CD4-positive, alpha-beta T cell (primary cell): Measurements from ENCODE around the gene CACNB2. TPM values are rescaled to one million over a fixed set of nuclear protein-coding genes. Genes with fewer than 3 reads are reported as not detected.

Source experiments
- ATAC-seq: fragments of 200-7000 bp; cut with Tn5 transposase; one replicate; pipeline ENCODE4 v1.10.0; 2022; ENCODE audit warnings: mild to moderate bottlenecking; ENCODE audit not compliant: poor library complexity
- CTCF ChIA-PET: fragments of 350-600 bp; sonication (Branson Sonifier 250); formaldehyde crosslinking; loops from one replicate; lab custom pipeline; 2021; ENCODE audit warnings: antibody characterized with exemption, inconsistent platforms; lab: Charles Lee
- POLR2A ChIA-PET: fragments of 350-600 bp; sonication (Branson Sonifier 250); formaldehyde crosslinking; loops from one replicate; lab custom pipeline; 2021; ENCODE audit warnings: antibody characterized with exemption, inconsistent platforms; lab: Charles Lee
- DNase-seq, 14 experiments: peaks; one replicate each; pipeline ENCODE4 v3.0.0-alpha.2; 2013 to 2020; ENCODE audit warnings: mixed read lengths in 2 of 14
- H3K27ac ChIP-seq, 2 donors: one replicate each; pipeline versions ENCODE4 v1.5.1 to v1.7.0; 2013; ENCODE audit warnings: low read length in 2 of 2, low read depth in 1 of 2, mild to moderate bottlenecking in 1 of 2
- H3K27me3 ChIP-seq, 2 experiments: 1 replicate in 1 of 2; 2 replicates in 1 of 2; pipeline versions ENCODE4 v1.6.1 to v1.7.0; 2013; ENCODE audit warnings: low read length in 2 of 2, control low read depth in 1 of 2, mild to moderate bottlenecking in 1 of 2, moderate library complexity in 1 of 2; ENCODE audit not compliant: insufficient read depth in 2 of 2, control insufficient read depth in 1 of 2
- H3K36me3 ChIP-seq: one replicate; pipeline ENCODE4 v1.6.1; 2013; ENCODE audit warnings: low read length, control low read depth; ENCODE audit not compliant: insufficient read depth
- H3K4me1 ChIP-seq: one replicate; pipeline ENCODE4 v1.6.1; 2013; ENCODE audit warnings: low read length, control low read depth; ENCODE audit not compliant: insufficient read depth
- H3K4me3 ChIP-seq: one replicate; pipeline ENCODE4 v1.5.1; 2013; ENCODE audit warnings: mild to moderate bottlenecking, low read length, moderate library complexity
- H3K9me3 ChIP-seq, 2 experiments: 1 replicate in 1 of 2; 2 replicates in 1 of 2; pipeline versions ENCODE4 v1.6.1 to v1.7.0; 2013; ENCODE audit warnings: low read length in 2 of 2, mild to moderate bottlenecking in 2 of 2, control low read depth in 1 of 2, moderate library complexity in 1 of 2; ENCODE audit not compliant: control insufficient read depth in 1 of 2, insufficient read depth in 1 of 2
- H3K27ac Mint-ChIP-seq: one replicate; pipeline ENCODE4 v1.8.0; 2020; ENCODE audit warnings: mixed read lengths
- H3K27me3 Mint-ChIP-seq: one replicate; pipeline ENCODE4 v1.8.0; 2021; ENCODE audit warnings: mixed read lengths
- H3K36me3 Mint-ChIP-seq: one replicate; pipeline ENCODE4 v1.8.0; 2021; ENCODE audit warnings: low read depth, mixed read lengths
- H3K4me1 Mint-ChIP-seq: one replicate; pipeline ENCODE4 v1.8.0; 2021; ENCODE audit warnings: low read depth, mixed read lengths
- H3K4me3 Mint-ChIP-seq: one replicate; pipeline ENCODE4 v1.8.0; 2020; ENCODE audit warnings: mild to moderate bottlenecking, mixed read lengths
- H3K9me3 Mint-ChIP-seq: one replicate; pipeline ENCODE4 v1.8.0; 2020; ENCODE audit warnings: mixed read lengths
- CTCF ChIP-seq: fragments of 200-600 bp; IDR thresholded peaks from one replicate; pipeline ENCODE4 v1.8.0; 2022; ENCODE audit warnings: antibody characterized with exemption, mild to moderate bottlenecking
- intact Hi-C, 2 experiments: fragments of 100-400 bp; cut with DNase I in 1 of 2; cut with micrococcal nuclease in 1 of 2; formaldehyde crosslinking; loops; one replicate each; pipeline versions ENCODE4 v1.15.1 to v1.9.0; 2023 to 2025; cut with DNase I, micrococcal nuclease
- total RNA-seq, 174 experiments: library from RNA in 2 of 174; stranded (reverse) in 2 of 174; gene quantifications; one replicate each; pipeline ENCODE4 v1.2.3 and lab custom pipeline; 2021 to 2026

CACNB2 gene
- total RNA-seq, 2 experiments from 2014 or later, result 0.34 TPM; not detected in 1

- no peak overlapping the region for H3K27ac Mint-ChIP-seq
- H3K9me3 Mint-ChIP-seq, result no peaks in the 10 kb centered on the region
- H3K27ac ChIP-seq, result no peak overlapping the region
- H3K27me3 ChIP-seq, result no peaks in the 10 kb centered on the region
- ChIA-PET POLR2A (no interaction called here), CTCF (no interaction called here)
- H3K9me3 ChIP-seq, result peaks cover 0 to 8% of the 10 kb centered on the region in 2 experiments
- H3K4me1 Mint-ChIP-seq, result no peaks in the 10 kb centered on the region
- no peak for DNase-seq
- H3K36me3 Mint-ChIP-seq, result no peaks in the 10 kb centered on the region
- H3K4me3 ChIP-seq, result no peak overlapping the region
- no peaks in the 10 kb centered on the region for H3K4me1 ChIP-seq
- H3K36me3 ChIP-seq, result no peaks in the 10 kb centered on the region
- ATAC-seq, result no peak
- intact Hi-C loops, result no loop called here
- no peak overlapping the region for H3K4me3 Mint-ChIP-seq
- no peaks in the 10 kb centered on the region for H3K27me3 Mint-ChIP-seq
- no peak for TF ChIP-seq CTCF
Observed at GRCh38 chr10:18157881-18158280, 17.7 kb downstream of the CACNB2 start.

GRCh38 chr10:18158773-18159265 is 18.6 kb downstream of the CACNB2 start:
- ChIA-PET POLR2A (no interaction called here), CTCF (no interaction called here)
- Mint-ChIP-seq H3K36me3 (no peaks in the 10 kb centered on the region), H3K27me3 (no peaks in the 10 kb centered on the region), H3K9me3 (no peaks in the 10 kb centered on the region), H3K4me1 (no peaks in the 10 kb centered on the region), H3K27ac (no peak overlapping the region), H3K4me3 (no peak overlapping the region)
- Histone ChIP-seq H3K36me3 (no peaks in the 10 kb centered on the region), H3K4me3 (no peak overlapping the region), H3K27me3 (no peaks in the 10 kb centered on the region), H3K27ac (no peak overlapping the region), H3K9me3 (peaks cover 0 to 5% of the 10 kb centered on the region in 2 experiments), H3K4me1 (no peaks in the 10 kb centered on the region)
- DNase-seq (no peak), ATAC-seq (no peak)
- intact Hi-C loops, result no loop called here
- TF ChIP-seq CTCF, result no peak

GRCh38 chr10:18159557-18159956 is 19.3 kb downstream of the CACNB2 start:
- no peaks in the 10 kb centered on the region for H3K36me3 ChIP-seq
- H3K4me1 ChIP-seq, result no peaks in the 10 kb centered on the region
- no peak overlapping the region for H3K4me3 Mint-ChIP-seq
- H3K27me3 ChIP-seq, result no peaks in the 10 kb centered on the region
- no peak overlapping the region for H3K27ac Mint-ChIP-seq
- no peaks in the 10 kb centered on the region for H3K4me1 Mint-ChIP-seq
- ChIA-PET POLR2A (no interaction called here), CTCF (no interaction called here)
- H3K4me3 ChIP-seq, result no peak overlapping the region
- no peaks in the 10 kb centered on the region for H3K9me3 Mint-ChIP-seq
- no peak for ATAC-seq
- no peak for TF ChIP-seq CTCF
- H3K36me3 Mint-ChIP-seq, result no peaks in the 10 kb centered on the region
- DNase-seq, result no peak
- peaks cover 0 to 1% of the 10 kb centered on the region in 2 experiments for H3K9me3 ChIP-seq
- intact Hi-C loops, result no loop called here
- no peak overlapping the region for H3K27ac ChIP-seq
- no peaks in the 10 kb centered on the region for H3K27me3 Mint-ChIP-seq
